Fibroblast of villous mesenchyme (primary cell): ENCODE measurements around the gene ISM1. TPM values are rescaled to one million over a fixed set of nuclear protein-coding genes. Genes with fewer than 3 reads are reported as not detected.
A peak's percentile ranks its signal among the peaks of the same experiment; 100 is the strongest.

Experiments used
- DNase-seq: peaks from one replicate; pipeline ENCODE4 v3.0.0-alpha.2; 2010; ENCODE audit warnings: low read depth
- H3K4me3 ChIP-seq: 2 replicates; pipeline ENCODE4 v1.5.1; 2011; ENCODE audit warnings: low read depth, mild to moderate bottlenecking, low read length
- total RNA-seq: library from RNA; depleted of rRNA; stranded (reverse); fragments of >200 nt; gene quantifications from 2 replicates; pipeline ENCODE4 v1.2.3, GENCODE V29; 2012
- TF ChIP-seq, protein P1 (sequence below): IDR thresholded peaks from 2 replicates; pipeline ENCODE4 v1.5.1; 2012; ENCODE audit warnings: low read depth, mild to moderate bottlenecking, low read length; ENCODE audit not compliant: insufficient read depth

Gene ISM1
- total RNA-seq, 1 donor, result 0.43 TPM

DNA sequence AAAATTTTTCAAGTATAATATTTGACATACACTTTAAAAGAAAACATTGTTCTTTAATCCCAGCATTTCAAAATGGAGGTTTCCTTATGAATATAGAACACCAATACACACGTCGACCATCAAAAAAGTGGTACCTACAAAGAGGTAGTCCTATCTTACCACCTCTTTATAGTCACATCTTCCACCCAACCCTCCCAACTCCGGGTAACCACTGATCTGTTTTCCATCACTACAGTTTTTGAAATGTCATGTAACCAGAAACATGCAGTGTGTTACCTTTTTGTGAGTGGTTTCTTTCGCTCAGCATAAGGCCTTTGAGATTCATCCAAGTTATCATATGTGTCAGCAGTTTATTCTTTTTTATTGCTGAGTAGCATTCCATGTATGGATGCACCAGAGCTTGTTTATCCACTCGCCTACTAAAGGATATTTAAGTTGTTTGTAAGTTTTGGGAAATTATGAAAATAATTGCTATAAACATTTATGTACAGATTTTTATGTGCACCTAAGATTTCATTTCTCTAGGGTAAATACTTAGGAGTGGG lies 104.8 kb downstream of the ISM1 start:
- no peak overlapping the region for H3K4me3 ChIP-seq
- TF ChIP-seq, protein P1, sequence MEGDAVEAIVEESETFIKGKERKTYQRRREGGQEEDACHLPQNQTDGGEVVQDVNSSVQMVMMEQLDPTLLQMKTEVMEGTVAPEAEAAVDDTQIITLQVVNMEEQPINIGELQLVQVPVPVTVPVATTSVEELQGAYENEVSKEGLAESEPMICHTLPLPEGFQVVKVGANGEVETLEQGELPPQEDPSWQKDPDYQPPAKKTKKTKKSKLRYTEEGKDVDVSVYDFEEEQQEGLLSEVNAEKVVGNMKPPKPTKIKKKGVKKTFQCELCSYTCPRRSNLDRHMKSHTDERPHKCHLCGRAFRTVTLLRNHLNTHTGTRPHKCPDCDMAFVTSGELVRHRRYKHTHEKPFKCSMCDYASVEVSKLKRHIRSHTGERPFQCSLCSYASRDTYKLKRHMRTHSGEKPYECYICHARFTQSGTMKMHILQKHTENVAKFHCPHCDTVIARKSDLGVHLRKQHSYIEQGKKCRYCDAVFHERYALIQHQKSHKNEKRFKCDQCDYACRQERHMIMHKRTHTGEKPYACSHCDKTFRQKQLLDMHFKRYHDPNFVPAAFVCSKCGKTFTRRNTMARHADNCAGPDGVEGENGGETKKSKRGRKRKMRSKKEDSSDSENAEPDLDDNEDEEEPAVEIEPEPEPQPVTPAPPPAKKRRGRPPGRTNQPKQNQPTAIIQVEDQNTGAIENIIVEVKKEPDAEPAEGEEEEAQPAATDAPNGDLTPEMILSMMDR, result no peak
- no peak for DNase-seq

DNA sequence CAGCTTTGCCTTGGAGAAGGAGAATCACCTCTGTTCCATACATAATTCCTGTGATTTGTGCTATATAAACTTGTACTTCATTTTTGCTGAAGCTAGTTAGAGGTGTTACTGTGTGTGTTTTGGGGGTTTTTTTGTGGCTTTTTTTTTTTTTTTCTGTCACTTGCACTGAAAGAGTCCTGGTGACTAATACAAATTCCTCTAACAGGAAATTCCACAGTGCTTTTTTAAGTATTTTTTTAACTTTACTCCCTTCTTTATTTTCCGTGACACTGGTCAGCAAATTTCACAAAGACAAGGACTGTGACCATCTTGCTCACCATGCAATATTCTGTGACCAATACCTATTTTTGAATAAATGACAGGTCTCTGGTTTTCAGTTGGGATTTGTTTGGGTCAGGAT lies 110.5 kb downstream of the ISM1 start:
- TF ChIP-seq, protein P1, result no peak
- H3K4me3 ChIP-seq, result no peak overlapping the region
- DNase-seq, result peak; percentile 17

DNA sequence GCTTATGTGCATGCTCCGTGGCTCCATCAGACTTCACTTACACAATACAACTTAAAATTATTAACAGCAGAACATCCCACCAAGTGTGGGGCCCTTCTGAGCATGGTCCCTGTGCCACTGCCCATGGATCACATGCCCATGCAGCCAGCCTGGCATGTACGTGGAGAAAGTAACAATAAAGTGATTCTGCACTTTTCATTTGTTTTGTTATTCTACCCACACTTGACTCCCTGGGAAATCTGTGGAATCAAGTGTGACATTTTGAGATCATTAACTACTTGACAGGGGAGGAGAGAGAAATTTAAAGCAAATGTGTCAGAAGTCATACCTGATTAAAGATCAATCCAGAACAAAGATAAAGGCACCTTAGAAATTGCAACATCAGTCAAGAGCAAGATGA lies 112.0 kb downstream of the ISM1 start:
- TF ChIP-seq, protein P1, result no peak
- H3K4me3 ChIP-seq, result no peak overlapping the region
- no peak for DNase-seq

DNA sequence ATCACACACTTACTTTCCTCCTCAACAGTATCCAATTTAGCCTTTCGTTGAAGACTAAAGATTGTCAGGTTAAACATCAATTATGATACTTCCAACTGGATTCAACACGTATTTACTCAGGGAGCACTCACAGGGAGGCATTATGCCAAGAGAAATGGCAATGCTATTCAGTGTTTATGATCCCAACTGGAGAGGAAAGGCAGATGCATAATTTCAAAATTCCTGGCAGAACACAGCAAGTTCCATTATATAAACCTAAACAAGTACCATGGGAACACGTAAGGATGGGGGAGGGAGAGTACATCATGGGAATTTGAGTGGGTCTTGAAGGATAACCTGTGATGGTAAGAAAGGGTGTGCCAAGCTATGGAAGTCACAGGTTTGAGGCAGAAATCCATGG lies 112.7 kb downstream of the ISM1 start:
- H3K4me3 ChIP-seq, result no peak overlapping the region
- DNase-seq, result peak; percentile 51
- TF ChIP-seq, protein P1, result no peak

DNA sequence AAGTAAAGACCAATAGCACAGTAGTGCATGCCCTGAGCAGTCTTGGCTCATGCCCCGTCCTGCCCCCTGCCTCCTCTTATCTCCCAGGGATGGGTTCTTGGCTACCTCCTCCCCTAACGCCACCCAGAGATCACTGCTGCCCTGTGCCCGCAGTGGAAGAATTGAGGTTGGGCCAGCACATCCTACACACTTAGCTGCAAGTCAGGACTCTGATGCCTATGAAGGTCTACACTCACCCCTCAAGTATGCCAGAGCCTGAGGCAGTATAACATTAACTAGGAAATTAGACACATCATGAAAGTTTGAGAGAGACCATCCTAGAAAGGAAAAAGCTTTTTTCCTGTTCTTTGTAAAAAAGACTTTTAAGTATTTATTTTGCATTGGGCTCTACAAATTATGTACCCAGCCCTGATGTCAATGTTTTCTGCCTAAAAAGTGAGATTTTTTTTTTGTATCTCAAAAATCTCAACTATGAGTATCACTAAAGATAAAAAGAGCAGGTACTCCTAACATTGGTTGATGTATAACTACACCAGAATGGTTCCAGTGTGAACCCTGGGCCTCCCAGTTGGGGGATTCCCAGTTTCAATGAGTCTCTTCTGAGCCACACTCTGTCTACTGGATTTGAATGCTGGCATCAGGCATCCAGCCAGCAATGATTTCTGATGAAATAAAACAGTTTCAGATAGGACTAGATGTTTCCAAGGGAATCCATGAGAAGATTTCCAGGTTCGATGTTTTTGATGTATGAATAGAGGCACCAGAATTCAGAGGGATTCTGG lies 115.4 kb downstream of the ISM1 start:
- peak; percentile 4 for DNase-seq
- TF ChIP-seq, protein P1, result no peak
- H3K4me3 ChIP-seq, result no peak overlapping the region

DNA sequence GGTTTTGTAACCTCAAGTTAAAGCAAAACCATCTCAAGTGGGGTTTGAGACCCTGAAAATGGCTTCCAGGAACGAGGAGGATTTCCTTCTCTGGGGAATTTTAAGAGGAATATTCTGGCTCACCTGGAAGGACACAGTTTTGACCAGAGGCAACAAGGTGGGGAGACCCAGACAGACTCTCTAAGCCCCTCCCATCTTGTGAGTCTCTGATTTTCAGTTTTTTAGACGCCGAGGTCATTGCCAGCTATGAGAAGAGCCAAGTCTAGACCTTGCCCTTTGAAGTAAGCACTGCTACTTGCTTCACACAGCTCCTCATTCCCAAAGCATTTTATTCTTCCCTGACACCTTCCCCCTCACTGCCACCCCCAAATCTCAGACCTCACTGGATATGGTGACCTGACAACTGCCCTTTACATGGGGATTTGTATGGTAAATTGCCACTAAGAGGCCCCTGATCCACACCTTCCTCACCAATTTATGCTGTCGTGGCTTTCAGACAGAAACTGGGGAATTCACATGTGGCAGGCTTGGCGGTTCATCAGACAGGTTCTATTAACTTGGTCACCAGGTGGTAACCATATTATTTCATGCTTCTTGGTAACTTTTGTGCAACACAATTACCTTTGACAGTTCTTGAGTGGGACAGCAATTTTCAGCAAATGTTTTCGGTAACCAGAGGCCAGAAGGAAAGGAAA lies 116.2 kb downstream of the ISM1 start:
- H3K4me3 ChIP-seq, result no peak overlapping the region
- DNase-seq, result no peak
- TF ChIP-seq, protein P1, result no peak
